HG03280 (cell line): Measurements from ENCODE around the gene PRMT2.

ENCODE experiments used
- ATAC-seq: cut with Tn5 transposase; IDR thresholded peaks from one replicate; pipeline ENCODE4 v1.9.1; 2021; ENCODE audit warnings: mild to moderate bottlenecking, moderate library complexity; ENCODE audit not compliant: unreplicated experiment

Gene PRMT2

DNA sequence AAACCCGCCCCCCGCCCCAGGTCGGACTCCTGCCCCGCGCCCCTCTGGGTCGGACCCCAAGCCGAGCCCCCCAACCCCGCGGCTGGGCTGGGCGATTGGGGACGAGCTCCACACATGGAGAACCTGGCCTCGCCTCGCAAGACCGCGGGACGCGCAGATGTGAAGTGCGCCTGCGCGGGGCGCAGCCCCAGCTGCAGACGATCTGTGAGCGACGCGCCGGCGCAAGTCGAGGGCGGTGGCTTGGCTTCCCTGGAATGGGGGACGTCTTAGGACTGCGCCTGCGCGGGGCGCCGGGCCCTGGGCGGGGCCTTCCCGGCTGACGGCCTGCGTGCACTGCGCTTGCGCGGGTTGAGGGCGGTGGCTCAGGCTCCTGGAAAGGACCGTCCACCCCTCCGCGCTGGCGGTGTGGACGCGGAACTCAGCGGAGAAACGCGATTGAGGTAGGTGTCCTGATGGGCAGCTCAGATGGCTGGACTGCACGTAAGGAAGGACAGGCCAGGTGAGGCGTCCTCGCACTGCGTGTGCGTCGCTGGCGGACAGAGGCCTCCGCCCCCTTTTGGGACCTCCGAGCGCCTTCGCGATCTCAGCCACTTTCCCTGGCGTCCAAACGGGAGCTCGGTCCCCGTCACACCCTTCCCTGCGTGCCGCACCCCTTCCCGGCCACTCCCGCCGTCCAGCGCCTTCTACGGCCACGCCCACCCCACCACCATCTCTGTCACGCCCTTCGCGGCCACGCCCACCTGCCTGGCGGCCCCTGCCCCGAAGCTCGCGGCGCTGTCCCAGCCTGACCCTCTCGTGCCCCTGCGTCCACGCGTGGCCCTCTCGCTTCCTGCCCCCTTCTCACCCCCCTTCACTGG, at the start of gene PRMT2:
Gene PRMT2 (plus strand): TSS at position 351 of the 857 bp plus-strand sequence. CDS start 1,278 bp downstream, outside the sequence.
- peak; percentile 89 for ATAC-seq

DNA sequence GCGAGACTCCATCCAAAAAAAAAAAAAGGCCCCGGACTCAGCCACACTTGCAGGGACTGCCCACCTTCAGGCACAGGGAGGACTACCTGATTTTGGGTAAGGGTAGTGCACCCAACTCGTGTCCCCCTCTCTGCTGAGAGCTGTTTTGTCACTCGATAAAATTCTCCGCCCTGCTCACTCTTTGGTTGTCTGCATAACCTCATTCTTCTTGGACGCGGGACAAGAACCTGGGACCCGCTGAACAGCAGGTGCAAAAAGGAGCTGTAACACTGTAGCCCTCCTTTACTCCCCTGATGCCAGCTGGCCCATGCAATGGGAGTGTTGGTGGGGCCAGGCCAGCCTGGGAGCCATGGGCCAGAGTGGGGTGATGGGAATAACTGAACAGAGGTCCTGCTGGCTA, 41.2 kb upstream of the PRMT2 start:
- no peak for ATAC-seq

DNA sequence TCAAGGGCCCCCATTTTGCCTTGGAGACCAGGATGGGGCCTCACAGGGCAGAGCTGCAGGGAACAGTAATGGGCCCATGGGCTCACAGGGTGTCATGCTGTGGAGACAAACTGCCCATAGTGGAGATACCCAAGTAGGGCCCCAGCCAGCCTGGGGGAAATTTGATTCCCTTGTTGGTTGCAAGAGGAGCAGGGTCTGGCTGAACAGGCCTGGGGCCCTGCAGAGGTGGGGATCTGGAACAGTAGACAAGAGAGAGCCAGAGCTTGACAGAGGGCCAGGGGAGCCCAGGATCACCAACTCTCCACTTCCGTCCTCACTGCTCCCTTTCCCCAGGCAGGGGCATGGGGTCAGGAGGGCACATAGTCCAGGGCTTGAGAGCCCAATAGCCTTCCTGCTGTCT, 39.3 kb upstream of the PRMT2 start:
- no peak for ATAC-seq

DNA sequence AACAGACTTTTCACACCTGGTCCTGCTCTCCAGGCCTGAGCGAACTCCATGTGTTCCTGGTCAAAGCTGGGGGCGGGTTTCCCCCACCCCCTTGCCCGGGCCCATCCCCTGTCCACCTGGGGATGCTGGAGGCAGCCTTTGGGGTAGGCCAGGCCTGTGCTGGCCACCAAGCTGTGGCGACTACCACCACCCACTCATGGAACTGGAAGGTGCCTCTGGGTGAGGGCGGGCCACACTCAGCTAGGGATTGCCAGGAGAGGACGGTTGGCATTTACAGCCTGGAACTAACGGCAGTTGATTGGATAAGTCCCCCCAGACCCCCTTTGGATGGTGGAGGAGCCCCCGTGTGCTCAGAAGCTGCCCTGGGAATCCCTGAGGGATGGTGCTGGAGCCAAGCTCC, 38.4 kb upstream of the PRMT2 start:
- no peak for ATAC-seq

DNA sequence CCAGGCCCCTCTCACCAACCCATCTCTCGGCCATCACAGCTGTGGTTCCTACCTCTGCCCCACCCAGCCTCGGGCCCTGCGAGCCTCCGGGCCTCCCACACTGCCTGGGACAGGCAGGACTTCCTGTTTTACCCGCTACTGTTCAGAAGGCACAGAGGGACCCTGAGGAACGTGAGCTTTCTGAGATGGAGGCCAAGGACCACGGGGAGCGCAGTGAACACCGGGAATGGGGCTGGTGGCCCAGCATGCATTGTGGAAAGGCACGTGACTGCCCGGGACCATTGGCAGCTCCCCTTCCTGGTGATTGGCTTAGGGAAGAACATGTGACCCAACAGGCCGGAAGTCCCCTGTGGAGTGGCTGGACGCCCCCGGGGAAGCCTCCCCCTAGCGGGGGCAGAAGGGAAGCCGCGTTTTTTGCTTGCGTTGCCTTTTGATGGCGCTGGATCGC, 37.6 kb upstream of the PRMT2 start:
- ATAC-seq = no peak

DNA sequence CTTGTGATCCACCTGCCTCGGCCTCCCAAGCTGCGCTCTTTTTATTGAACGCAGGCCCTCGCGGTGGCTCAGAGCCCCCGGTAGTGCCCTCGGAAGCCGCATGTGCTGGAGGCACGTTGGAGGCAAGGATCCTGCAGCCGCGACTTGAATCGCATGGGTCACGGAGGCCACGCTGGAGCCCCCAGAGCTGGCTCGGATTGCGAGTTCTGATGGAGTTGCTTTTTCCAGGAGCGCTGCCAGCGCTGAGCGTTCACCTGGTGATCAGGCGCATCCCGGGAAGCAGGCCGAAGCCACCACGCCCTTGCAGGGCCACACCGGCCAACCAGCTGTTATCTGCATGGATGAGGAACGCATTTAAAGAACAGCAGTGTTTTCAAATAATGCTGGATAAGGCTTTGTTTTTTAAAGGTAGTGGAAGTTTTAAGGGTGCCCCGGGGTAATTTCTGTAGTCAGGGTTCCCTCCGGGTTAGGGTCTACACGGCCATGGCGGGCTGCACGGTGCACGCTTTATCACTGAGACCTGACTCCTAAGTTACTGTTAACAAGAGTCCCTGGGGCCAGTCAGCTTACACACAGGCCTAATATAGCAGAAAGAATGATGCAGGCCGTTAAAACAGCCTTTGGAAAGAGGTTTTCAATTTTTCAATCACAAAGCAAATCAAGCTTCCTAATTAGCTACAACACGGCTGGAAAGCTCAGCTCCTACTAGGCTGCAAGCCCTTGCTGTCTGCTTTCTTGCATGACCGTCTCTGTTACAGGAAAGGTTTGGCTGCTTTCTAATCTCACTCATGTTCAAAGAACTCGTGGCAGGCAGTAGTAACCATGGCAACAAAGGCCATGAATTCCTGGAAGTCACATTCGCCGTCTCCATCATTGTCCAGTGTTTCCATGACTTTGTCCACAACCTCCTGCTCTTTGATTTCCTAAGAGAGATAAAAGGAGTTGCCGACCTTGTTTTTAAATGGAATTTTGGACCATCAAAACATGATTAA, 36.6 kb upstream of the PRMT2 start:
- no peak for ATAC-seq

DNA sequence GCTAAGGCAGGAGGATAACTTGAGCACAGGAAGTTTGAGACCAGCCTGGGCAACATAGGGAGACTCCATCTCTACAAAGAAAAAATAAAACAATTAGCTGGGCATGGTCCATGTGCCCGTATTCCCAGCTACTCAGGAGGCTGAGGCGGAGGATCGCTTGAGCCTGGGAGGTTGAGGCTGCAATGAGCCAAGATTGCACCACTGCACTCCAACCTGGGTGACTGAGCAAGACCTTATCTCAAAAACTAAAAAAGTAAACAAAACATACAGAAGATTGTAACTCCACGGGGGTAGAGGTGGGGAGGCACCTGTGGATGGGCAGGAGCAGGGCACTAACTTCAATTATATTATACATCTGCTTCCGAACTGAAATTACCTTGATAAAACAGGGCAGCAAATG, 35.2 kb upstream of the PRMT2 start:
- no peak for ATAC-seq

DNA sequence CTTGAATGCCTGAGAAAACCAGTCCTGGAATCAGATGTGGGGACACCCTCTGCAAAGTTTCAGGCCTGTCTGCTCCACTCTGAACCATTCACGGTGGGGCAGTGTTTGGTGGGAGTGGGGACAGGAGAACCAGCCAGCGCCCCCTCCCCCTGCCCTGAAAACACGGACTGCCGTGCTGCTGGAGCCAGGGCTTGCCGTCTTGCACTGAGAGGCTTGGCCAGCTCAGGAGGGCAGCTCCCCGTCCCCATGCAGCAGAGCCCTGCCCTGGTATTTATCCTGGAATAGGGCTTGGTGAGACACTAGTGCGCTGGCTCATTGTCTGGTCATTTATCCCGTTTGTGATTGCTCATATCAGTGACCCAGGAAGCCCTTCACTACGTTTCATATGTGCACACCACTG, 34.5 kb upstream of the PRMT2 start:
- ATAC-seq = no peak

DNA sequence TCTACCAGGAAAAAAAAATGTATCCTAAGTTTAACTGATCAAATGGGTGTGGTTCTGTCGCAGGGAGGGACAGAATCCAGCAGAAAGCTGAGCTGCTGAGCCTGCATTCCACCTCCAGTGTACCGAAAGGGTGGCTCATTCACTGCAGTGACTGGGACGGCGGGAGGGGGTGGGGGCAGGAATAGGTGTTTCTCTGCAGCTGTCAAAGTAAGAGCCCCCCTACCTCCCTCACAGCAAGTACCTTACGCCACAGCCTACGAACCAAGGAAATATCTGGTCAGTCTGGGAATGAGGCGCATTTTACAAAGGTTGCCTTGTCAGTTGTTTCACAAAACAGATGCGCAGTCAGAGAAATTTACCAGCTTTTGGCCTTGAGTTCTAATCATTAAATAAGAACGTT, 32.2 kb upstream of the PRMT2 start:
- ATAC-seq = no peak

DNA sequence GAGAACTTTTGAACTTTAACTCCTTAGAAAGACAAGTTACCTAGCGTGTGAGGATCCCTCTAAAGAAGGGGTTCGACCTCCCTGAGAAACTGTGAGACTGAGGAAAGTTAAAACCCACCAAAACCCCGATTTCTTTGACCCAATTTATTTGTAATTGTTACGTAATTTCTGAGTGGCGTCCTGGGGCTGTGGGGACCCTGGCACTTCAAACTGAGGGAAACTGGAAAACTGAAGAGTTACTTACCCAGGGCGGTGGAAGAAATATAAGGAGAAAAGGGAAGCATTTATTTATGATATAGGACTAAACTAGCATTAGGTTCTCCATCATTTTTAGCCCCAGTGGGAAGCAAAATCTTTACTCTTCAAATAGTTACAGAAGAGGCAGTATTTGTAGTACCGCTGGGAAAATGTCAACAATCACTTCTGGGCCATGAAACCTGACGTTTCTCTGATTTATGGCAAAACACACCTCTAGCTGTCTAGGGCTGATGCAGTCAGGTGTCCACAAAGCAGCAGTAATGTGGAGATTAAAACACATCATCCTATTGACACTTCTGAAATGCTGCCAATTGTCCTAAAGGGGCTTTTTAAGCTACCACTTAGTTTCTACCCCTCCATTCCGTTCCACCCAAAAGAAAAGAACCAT, 31.0 kb upstream of the PRMT2 start:
- no peak for ATAC-seq

DNA sequence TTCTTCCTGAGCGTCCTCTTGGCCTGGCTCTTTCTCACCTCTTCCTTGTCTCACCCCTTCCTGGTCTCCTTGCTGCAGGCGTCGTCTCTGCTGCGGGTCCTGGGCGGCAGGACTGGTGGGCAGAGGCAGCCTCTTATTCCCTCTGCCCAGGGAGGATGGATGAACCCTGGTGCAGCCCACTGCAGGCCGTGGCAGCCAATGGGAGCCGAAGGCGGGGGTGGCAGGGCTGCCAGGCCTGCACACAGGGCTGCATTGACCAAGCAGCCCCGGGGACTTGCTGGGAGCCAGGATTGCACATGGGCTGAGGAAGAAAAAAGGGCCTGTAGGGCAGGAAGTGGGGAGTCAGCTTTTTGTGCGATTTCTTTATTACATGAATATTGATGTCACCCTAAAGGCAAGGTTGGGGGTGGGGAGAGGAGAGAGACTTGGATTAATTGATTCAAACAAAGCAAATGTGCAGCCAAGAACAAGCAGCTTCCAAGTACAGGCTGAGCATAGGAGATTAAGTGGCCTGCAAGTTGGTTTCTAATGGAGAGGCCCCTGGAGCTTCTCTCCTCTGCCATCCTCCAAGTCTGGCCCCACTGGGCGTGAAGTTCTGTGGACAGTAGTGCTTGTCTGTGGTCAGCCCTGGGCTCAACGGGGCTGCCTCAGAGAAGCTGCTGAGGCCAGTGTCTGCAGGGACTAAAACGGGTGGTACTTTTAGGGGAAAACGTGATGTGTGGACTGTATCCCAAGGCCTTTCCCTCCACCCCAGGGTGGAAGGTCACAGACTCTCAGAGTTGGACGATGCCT, 30.3 kb upstream of the PRMT2 start, which contains the start of gene S100B:
Gene S100B (minus strand): TSS at position 108 of the 792 bp plus-strand sequence. CDS start 2,667 bp downstream, outside the sequence.
- ATAC-seq = no peak

DNA sequence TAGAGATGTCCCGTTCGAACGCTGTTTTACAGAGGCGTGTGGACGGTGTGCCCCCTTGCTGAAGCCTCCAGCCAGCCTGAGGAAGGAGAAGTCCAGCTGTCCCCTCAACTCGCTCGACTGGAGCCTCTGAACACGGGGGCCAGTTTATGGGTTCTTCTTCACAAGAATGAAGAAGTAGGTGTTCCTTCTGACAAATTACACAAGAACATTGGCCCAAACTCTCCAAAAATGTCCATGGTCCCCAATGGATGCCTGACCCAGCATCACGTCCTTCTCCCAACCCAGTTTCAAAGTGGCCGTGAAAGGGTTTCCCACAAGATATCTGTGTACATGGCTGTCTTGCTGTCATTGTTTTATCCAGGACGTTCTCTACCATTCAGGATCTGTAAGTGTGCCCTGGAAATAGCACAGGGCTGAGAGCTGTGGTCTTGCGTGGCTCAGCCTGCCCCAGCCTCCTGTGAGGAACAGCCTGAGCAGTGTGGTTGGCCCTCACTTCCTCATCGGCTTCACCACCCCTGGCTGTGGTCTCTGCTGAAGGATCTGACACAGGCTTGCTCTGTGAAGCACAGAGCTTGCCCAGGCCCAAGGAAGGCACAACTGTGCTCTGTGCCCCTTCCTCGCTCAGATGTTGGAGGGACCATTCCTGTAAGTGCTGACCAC, 29.6 kb upstream of the PRMT2 start:
- no peak for ATAC-seq

DNA sequence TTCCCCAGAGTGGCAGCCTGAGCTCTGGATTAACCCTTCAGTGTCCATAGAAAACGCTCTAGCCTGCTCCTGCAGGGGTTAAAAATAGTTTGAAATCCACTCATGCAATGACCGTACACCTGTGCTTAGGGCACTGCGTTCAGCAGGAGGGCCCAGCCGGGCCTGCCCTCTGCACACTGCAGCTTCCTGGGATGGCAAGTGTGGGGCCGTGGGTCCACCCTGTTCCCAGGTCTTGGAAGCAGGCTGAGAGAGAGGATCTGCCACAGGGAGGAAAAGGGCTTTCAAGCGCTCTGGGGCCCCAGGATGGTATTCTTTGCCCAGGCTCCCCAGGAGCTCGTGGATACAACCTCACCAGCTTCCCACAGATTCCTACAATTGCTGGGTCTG, 29.1 kb upstream of the PRMT2 start:
- ATAC-seq = no peak

DNA sequence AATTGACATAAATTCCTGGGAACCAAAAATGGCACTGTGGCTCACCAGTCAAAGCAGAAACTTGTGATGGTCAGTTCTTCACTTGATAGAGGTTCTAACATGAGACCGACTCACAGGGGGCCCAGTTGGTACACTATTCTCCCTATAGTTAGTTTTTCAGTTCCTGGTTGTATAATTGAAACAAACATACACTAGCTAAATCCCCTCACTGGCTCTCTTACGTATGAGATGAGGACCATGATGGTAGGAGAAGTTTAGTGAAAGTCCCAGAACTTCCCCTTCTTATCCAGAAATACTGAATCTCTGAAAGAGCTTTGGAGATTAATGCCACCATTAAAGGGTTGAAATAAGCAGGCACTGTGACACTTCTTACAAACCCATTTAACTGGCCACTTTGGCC, 27.8 kb upstream of the PRMT2 start:
- ATAC-seq = no peak

DNA sequence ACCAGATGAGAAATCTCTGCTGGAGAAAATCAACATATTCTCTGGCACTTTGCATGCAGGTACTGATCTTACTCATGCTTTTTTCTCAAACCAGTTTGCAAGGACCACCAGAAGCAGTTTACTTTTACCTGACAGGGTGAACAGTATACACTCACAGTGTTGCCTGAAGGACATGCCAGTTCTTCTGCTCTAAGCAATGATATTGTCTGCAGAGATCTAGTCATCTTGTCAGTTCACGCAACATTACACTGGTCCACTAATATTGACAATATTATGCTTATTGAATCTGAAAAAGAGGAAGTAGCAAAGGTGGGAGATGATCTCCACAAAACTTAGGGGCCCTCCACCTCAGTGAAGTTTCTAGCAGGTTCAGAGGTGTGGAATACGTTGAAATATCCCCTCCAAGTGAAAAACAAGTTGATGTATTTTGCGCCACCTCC, 26.8 kb upstream of the PRMT2 start:
- peak; percentile 50 for ATAC-seq

DNA sequence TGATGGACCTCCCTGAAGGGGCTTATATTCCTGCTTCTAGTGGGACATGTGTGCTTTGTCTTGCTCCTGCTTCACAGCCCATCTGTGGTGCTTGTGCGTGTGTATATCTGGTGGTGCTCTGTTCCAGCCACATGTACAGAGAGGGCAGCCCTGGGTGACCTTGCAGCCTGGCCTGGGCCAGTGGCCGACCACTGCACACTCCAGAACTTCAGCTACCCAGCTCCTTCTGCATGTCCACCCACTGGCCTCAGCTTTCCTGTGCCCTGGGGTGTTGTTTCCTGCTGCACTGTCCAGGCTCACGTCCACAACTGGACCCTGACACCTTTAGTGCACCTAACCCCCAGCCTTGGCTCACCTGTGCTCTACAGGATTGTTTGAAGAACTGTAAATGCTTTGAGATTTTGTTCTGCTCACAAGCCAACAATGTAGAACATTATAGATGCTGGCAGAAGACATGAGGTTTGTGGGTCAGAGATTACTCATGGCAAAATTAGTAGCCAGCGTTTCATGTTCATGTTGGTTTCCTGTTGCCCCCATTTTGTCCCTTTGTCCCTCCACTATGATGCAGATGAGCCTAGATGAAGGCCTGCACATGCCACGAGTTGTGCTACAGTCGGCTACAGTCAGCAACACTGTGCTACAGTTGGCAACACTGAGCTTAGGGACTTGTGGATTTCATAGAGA, 25.3 kb upstream of the PRMT2 start:
- ATAC-seq = no peak

DNA sequence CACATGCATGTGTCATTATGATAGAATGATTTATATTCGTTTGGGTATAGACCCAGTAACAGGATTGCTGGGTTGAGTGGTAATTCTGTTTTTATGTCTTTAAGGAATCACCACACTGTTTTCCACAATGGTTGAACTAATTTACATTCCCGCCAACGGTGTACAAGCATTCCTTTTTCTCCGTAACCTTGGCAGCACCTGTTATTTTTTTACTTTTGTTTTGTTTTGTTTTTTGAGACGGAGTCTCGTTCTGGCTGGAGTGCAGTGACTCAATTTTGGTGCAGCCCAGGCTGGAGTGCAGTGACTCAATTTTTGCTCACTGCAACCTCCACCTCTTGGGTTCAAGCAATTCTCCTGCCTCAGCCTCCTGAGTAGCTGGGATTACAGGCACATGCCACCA, 22.1 kb upstream of the PRMT2 start:
- ATAC-seq = no peak

DNA sequence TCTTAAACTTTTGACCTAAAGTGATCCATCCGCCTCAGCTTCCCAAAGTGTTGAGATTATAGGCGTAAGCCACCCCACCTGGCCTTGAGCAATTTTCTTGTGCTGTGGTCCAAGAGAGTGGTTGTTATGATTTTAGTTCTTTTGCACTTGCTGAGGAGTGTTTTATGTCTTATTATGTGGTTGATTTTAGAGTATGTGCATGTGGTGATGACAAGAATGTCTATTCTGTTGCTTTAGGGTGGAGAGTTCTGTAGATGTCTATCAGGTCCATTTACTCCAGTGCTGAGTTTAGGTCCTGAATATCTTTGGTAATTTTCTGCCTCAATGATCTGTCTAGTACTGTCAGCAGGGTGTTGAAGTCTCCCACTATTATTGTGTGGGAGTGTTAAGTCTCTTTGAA, 19.4 kb upstream of the PRMT2 start:
- ATAC-seq = no peak

DNA sequence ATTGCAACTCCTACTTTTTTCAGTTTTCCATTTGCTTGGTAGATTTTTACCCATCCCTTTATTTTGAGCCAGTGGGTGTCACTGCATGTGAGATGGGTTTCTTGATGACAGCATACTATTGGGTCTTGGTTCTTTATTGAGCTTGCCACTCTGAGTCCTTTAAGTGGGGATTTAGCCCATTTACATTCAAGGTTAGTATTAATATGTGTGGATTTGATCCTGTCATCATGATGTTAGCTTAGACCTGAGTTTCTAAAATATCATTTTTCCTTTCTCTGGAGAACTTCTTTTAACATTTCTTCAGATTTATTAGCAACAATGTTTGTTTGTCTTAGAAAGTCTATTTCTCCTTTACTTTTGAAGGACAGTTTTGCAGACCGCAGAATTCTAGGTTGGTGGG, 18.8 kb upstream of the PRMT2 start:
- no peak for ATAC-seq
